Stimulated activated CD8-positive, alpha-beta memory T cell treated with anti-CD3 and anti-CD28 coated beads, Interleukin-12 subunit alpha, Interleukin-12 subunit beta, amount 100 ng/mL, for 24 hours (primary cell): Measurements from ENCODE around the gene NFIA.

Experiments
- DNase-seq: peaks from one replicate; pipeline ENCODE4 v3.0.0-alpha.2; 2020; ENCODE audit errors: extremely low read depth

Gene NFIA

DNA sequence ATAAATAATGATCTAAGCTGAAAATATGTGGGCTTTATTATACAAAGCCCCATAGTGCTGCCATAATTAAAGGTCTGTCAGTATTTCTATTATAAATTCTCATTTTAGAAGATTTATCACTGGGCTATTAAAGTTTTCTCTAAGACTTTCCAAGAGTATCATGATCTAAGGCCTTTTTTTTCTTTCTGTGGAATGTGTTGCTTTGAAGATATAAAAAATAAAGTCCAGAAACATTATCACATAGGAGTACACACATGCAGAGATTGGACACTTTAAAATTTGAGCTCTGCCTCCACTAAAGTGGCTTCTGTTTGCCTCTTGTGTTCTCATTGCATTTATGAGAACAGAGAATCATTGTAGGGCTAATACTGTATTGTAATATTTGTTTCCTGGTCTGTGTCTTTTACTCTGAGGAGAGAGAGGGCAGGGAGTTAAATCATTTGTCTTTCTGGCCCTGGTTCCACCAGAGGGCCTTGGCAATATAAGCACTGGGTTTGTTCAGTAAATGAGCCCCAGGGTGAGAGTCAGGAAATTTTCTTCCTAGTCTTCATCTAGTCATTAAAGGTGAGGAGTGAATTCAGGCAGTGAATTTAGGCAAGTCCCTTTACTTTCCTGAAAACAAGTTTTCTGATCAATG lies 70.2 kb downstream of the NFIA start:
- no peak for DNase-seq

DNA sequence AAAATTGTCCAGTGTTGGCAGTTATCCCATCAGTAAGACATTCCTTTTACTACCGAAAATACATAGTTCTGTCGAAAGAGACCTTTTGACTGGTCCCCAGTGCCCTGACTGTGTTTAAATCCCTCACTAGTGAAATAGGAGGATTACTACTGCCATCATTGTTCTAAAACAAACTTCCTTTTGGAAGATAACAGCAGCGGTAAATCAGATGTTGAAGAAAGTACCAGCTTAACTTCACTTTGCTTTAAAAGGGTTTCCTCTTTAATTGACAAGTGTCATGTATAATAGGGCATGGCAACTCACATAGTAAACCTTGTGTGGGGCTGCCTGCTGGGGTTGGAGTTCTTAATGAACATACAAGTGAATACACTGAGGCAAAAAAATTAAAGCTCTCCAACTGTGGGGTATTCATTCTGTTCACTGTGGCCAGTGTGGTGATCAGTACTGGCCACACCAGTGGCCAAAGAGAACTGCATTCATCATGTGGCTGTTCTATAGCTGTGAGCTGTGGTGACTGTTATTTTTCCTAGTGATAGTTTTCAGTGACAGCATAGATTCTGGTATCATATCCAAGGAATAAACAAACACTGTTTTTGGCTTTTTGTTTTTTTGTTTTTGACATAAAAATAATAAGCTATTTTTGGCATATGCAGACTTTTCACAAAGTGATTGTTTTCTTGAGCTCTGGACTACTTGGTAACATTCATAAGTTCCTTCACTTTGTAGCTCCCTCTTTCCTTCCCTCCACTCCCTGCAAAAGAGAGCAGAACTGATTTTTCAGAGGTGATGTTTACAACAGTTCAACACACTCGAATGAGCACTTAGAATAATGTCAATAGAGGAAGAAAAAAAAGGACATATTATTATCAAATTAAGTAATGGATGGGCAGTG lies 74.5 kb downstream of the NFIA start:
- no peak for DNase-seq

DNA sequence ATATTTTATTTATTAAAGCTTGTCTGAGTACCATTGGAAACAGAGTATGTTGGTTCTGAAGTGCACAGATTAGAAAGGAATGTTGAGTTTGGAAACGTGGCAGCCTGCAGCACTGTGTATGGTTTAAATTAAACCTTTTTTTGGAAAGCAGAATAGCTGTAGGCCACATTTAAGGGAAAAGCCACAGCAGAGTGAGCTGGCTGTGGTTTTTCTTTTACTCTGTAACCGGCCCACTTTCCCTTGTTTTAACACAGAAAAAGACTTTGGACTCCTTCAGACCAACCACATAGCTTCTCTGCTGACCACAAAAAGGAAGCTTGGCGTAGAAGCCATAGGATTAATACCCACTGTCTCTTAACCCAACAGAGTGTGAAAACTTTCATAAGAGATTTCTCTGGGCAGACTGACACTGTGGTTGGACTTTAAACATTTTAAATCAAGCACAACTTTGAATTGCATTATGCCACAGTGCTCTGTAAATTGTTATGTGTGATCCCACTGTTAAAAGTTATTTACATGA lies 75.2 kb downstream of the NFIA start:
- no peak for DNase-seq

DNA sequence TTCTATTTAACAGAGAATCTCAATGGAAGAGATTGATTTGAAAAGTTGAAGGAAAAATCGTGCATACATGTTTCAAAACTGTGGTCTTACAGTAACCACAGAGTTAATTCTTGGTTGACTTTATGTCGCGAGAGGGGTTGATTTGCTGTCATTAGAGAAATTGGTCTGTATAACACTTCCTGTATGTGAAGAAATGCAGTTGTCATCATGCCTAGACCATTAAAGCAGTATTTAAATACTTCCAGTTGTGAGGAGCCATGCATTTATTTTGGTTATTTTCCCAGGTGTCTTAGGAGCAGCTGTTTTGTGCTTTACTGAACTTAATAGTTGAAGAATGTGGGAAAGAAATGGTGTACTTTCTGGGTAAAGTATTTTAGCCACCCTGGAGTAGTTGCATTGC lies 76.2 kb downstream of the NFIA start:
- no peak for DNase-seq

- no peak for DNase-seq
Measured at GRCh38 chr1:61160526-61160925, 78.2 kb downstream of the NFIA start.

- no peak for DNase-seq
Measured at GRCh38 chr1:61162520-61163258, 80.3 kb downstream of the NFIA start.

DNA sequence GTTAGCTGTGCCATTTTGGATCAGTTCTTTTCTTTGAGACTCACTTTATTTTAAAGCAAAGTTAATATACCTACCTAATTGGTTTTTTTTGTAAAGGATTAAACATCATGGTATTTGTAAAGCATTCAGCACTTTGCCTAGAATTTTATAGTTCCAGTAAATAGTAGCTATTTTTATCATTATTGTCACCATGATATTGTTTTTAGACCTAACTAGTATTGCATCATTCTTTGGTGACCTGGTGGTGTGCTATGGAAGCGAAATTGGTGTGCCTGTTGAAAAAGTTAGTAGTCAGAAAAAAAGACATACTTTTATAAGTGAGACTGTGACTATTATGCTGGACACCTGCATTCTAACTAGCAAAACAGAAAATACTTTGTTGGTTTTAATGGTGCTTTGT lies 81.0 kb downstream of the NFIA start:
- no peak for DNase-seq

GRCh38 chr1:61165402-61165801 lies 83.0 kb downstream of the NFIA start:
- no peak for DNase-seq

DNA sequence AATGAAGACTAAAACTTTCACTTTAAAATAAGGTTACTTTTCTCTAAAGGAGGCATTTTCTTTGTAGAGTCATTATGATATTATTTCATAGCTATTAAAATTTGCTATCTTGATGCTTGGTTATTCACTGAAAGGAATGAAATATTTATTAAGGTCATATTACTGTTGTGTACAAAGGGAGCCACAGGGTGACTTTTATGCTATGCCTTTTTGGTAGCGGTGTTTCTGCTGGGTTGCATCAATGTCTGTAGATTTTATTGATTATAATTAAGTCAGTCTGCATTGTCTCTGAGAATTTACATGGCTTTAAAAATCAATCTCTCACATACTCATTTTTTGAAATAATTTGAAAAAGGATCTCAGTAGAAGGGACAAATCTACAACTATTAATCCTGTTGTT lies 84.9 kb downstream of the NFIA start:
- no peak for DNase-seq

GRCh38 chr1:61169045-61169444 lies 86.7 kb downstream of the NFIA start:
- DNase-seq, result no peak

- DNase-seq, result no peak
Measured at GRCh38 chr1:61169634-61170033, 87.3 kb downstream of the NFIA start.

DNA sequence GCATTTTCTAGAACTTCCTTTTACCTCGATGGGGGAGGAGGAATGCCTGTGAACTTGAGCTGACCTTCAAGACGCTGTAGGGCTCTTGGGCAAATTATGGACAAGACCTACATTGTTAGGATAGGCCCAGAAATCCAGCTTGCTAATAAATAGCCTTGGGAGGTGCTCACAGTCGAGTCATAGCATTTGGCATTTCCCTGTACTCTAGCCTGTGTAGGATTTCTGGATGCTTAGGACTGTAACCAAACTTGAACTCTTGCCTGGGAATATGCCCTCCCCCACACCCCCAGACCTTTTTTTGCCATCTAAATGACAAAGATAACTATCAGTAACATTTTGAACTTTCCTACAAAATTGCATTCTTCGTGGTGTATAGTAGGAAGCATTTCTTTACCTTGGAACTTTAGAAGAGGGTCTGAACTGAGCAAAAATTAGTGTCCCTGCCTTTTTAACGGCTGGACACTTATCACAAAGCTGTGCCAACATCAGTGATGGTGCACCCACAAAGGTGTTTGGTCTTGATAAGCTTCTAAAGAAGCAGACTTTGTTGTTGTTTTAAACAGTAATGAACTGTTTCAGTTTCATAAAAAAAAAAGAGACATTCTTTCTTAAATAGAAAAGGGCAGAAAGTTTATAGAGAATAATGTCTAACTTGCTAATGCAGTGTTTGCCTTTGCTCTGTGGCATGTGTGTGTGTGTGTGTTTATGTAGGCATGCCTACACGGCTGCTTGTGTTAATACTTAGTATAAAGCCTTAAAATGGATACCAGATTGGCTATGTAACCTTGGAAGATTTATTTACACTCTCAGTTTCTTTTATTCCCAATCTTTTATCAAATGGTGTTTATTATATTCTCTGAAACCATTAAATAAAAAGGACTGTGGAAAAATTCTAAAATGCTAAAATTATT lies 88.2 kb downstream of the NFIA start:
- DNase-seq, result no peak

- DNase-seq, result no peak
Measured at GRCh38 chr1:61171346-61171745, 89.0 kb downstream of the NFIA start.

DNA sequence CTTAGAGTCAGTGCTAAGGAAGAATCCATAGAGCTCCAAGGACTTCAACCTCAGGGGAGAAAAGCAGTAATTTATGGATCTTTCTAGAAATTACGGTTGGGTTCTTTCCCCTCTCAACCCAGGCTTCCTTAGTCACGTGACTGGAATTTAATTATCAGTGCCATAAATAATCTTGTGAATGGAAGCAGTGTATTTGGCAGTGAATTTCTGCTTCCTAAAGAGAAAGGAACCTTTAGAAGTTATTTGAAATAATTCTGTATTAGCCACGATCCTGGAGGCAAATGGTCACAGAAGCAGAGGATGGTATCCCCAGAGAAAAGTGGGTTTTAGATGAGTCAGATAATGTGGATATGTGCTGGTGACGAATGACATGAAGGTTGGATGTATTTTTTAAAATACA lies 89.6 kb downstream of the NFIA start:
- DNase-seq, result no peak

DNA sequence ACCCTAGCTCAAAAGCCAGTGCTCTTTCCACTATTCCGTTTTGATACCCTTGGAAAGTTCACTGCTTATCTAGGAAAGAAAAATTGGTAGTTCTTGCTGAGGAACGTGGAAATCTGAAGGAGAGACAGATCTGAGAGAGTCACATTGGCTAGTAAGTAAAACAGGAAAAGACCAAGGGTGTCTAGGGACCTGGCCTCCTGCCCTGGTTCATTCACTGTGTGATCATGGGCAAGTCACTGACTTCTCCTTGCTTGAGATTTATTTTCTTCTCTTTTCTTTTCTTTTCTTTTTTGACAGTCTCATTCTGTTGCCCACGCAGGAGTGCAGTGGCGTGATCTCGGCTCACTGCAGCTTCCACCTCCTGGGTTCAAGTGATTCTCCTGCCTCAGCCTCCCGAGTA lies 90.8 kb downstream of the NFIA start:
- no peak for DNase-seq

GRCh38 chr1:61174060-61174795 lies 91.9 kb downstream of the NFIA start:
- DNase-seq, result no peak

- DNase-seq, result no peak
Measured at GRCh38 chr1:61175976-61176375, 93.6 kb downstream of the NFIA start.

GRCh38 chr1:61181067-61182038 lies 99.0 kb downstream of the NFIA start:
- DNase-seq, result no peak

GRCh38 chr1:61182049-61182448 lies 99.7 kb downstream of the NFIA start:
- no peak for DNase-seq

- DNase-seq, result no peak
Measured at GRCh38 chr1:61182480-61182879, 100.1 kb downstream of the NFIA start.
